CD14-positive monocyte (primary cell): ENCODE results near the gene MGME1. TPM values are rescaled to one million over a fixed set of nuclear protein-coding genes. Genes with fewer than 3 reads are reported as not detected.
A peak's percentile ranks its signal among the peaks of the same experiment; 100 is the strongest.

Source experiments
- DNase-seq, 3 donors: peaks; one replicate each; pipeline ENCODE4 v3.0.0-alpha.2; 2011 to 2022
- H2AFZ ChIP-seq: 2 replicates; pipeline ENCODE4 v1.6.0; 2012; ENCODE audit warnings: mild to moderate bottlenecking, low read depth, low read length, inconsistent platforms; ENCODE audit not compliant: insufficient read depth, poor library complexity, severe bottlenecking
- H3K27ac ChIP-seq, 2 donors: 1 replicate in 1 of 2; 2 replicates in 1 of 2; pipeline ENCODE4 v1.5.1; 2012 to 2013; ENCODE audit warnings: low read length in 2 of 2, control low read depth in 1 of 2, inconsistent platforms in 1 of 2, low read depth in 1 of 2, mild to moderate bottlenecking in 1 of 2
- H3K27me3 ChIP-seq, 2 donors: one replicate each; pipeline versions ENCODE4 v1.6.0 to v1.6.1; 2011 to 2013; ENCODE audit warnings: low read length in 2 of 2; ENCODE audit not compliant: control insufficient read depth in 2 of 2, insufficient read depth in 2 of 2
- H3K36me3 ChIP-seq, 2 donors: replicated peaks in 1 of 2; 1 replicate in 1 of 2; 2 replicates in 1 of 2; pipeline versions ENCODE4 v1.5.1 to v1.6.1; 2012 to 2013; ENCODE audit warnings: low read length in 2 of 2, control low read depth in 1 of 2, inconsistent platforms in 1 of 2, mild to moderate bottlenecking in 1 of 2; ENCODE audit not compliant: insufficient read depth in 2 of 2, control insufficient read depth in 1 of 2
- H3K4me1 ChIP-seq, 2 donors: 1 replicate in 1 of 2; 2 replicates in 1 of 2; pipeline versions ENCODE4 v1.5.1 to v1.6.1; 2012 to 2013; ENCODE audit warnings: low read length in 2 of 2, control low read depth in 1 of 2, inconsistent platforms in 1 of 2, mild to moderate bottlenecking in 1 of 2, moderate library complexity in 1 of 2; ENCODE audit not compliant: insufficient read depth in 2 of 2, control insufficient read depth in 1 of 2
- H3K4me2 ChIP-seq: replicated peaks from 2 replicates; pipeline ENCODE3; 2012; ENCODE audit warnings: low read length, moderate library complexity, mild to moderate bottlenecking; ENCODE audit not compliant: poor library complexity, severe bottlenecking; ENCODE audit errors: extremely low read depth
- H3K4me3 ChIP-seq, 3 experiments: fragments of 200-600 bp in 1 of 3; sonication (generic) in 1 of 3; replicated peaks in 1 of 3; 1 replicate in 2 of 3; 2 replicates in 1 of 3; pipeline ENCODE4 v1.5.1; 2011 to 2013; ENCODE audit warnings: low read length in 3 of 3, mild to moderate bottlenecking in 3 of 3, control low read depth in 2 of 3, low read depth in 2 of 3, inconsistent platforms in 1 of 3, moderate library complexity in 1 of 3
- H3K79me2 ChIP-seq: 2 replicates; pipeline ENCODE4 v1.6.0; 2012; ENCODE audit warnings: mild to moderate bottlenecking, control low read depth, inconsistent platforms, low read length, moderate library complexity; ENCODE audit not compliant: insufficient read depth
- H3K9ac ChIP-seq: 2 replicates; pipeline ENCODE4 v1.6.0; 2017; ENCODE audit warnings: low read length, mild to moderate bottlenecking; ENCODE audit not compliant: insufficient read depth, poor library complexity, severe bottlenecking
- H3K9me3 ChIP-seq, 2 donors: replicated peaks in 1 of 2; 1 replicate in 1 of 2; 2 replicates in 1 of 2; pipeline versions ENCODE4 v1.5.1 to v1.6.1; 2012 to 2013; ENCODE audit warnings: low read length in 2 of 2, control low read depth in 1 of 2; ENCODE audit not compliant: control insufficient read depth in 1 of 2, insufficient read depth in 1 of 2
- H4K20me1 ChIP-seq: 2 replicates; pipeline ENCODE4 v1.6.0; 2012; ENCODE audit warnings: mild to moderate bottlenecking, low read length, control low read depth, moderate library complexity; ENCODE audit not compliant: insufficient read depth
- H3K27ac Mint-ChIP-seq, 7 donors: one replicate each; pipeline ENCODE4 v1.8.0; 2020; ENCODE audit warnings: mild to moderate bottlenecking in 7 of 7, mixed read lengths in 7 of 7, moderate library complexity in 6 of 7, inconsistent platforms in 2 of 7
- H3K27me3 Mint-ChIP-seq, 3 donors: one replicate each; pipeline ENCODE4 v1.8.0; 2021 to 2022; ENCODE audit warnings: low read depth in 3 of 3, mild to moderate bottlenecking in 3 of 3, mixed read lengths in 3 of 3, moderate library complexity in 3 of 3, inconsistent platforms in 1 of 3
- H3K36me3 Mint-ChIP-seq, 2 donors: one replicate each; pipeline ENCODE4 v1.8.0; 2020; ENCODE audit warnings: mixed read lengths in 2 of 2, inconsistent platforms in 1 of 2, mild to moderate bottlenecking in 1 of 2
- H3K4me1 Mint-ChIP-seq: one replicate; pipeline ENCODE4 v1.8.0; 2020; ENCODE audit warnings: mild to moderate bottlenecking, mixed read lengths
- H3K4me3 Mint-ChIP-seq, 2 donors: one replicate each; pipeline ENCODE4 v1.8.0; 2020; ENCODE audit warnings: mild to moderate bottlenecking in 2 of 2, mixed read lengths in 2 of 2, moderate library complexity in 1 of 2
- H3K9me3 Mint-ChIP-seq, 7 donors: one replicate each; pipeline ENCODE4 v1.8.0; 2020 to 2022; ENCODE audit warnings: mixed read lengths in 7 of 7, mild to moderate bottlenecking in 6 of 7, moderate library complexity in 6 of 7, inconsistent platforms in 2 of 7
- WGBS: methylation state at CpG from one replicate; pipeline ENCODE4 v1.1.5; 2013; ENCODE audit warnings: missing lambda C conversion rate; ENCODE audit not compliant: insufficient coverage; 5-methylcytosine and 5-hydroxymethylcytosine counted together
- intact Hi-C, 2 donors: fragments of 100-400 bp; cut with micrococcal nuclease; formaldehyde crosslinking; loops; one replicate each; pipeline versions ENCODE4 v1.15.0 to v1.15.1; 2023
- polyA plus RNA-seq, 3 donors: library from polyadenylated mRNA; depleted of rRNA in 1 of 3; unstranded in 2 of 3; stranded (reverse) in 1 of 3; fragments of 300-500 nt in 2 of 3; fragments of >200 nt in 1 of 3; fragmentation: Illumina TruSeq in 2 of 3; gene quantifications; 1 replicate in 2 of 3; 2 replicates in 1 of 3; pipeline ENCODE4 v1.2.3, GENCODE V29; 2012 to 2021
- TF ChIP-seq, protein P1 (sequence below): fragments of 200-600 bp; IDR thresholded peaks from one replicate; pipeline ENCODE4 v1.8.0; 2022; ENCODE audit warnings: antibody characterized with exemption, mild to moderate bottlenecking

Gene MGME1
- polyA plus RNA-seq, 3 donors = 2.5 to 20.1 (median 13.4) TPM

DNA sequence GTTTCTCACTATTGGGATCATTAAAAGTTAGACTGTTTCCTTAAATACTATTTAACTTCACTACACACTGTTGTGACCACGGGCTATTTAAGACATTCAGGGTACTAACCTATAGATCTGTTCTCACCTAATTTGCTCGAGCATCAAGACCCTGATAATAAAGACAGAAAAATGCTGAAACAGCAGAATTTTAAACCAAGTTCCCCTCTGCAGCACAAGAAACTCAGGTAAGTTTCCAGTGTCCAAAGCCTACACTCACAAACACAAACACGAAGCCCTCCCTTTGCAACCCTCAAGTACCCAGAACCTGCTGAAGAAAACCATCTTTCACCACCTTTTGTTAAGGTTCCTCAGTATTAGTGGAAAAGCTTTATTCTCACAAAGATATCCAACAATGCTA is 4.2 kb upstream of the MGME1 start:
- no peak overlapping the region for H3K9ac ChIP-seq

DNA sequence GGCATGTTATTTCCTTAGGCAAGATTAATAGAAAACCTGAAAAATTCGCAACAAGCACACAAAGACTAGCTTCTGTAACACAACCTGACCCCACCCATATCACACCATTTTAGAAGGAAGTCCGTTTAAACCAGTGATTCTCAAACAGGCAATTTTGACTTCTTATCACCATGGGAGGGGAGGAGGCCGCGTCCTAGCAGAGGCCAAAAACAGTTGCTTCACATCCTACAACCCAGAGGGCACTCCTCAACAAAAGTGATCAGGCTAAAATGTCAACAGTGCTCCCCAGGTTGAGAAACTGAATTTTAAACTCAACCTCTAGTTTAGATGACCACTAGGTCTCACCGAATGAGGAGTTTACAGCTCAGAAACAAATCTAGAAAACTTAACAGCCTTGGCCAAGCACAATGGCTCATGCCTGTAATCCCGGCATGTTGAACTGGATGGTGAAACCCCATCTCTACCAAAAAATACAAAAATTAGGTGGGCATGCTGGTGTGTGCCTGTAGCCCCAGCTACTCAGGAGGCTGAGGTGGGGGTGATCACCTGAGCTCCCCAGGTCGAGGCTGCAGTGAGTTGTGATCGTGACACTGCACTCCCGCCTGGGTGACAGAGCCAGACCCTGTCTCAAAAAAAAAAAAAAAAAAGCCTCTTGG is 3.6 kb upstream of the MGME1 start:
- no CpG with 5 or more reads among the region's 9 CpGs for WGBS

More for the DNA sequence above, 4.2 kb upstream of the MGME1 start:
- peak overlapping the region; percentile 18 for H2AFZ ChIP-seq
- no peaks in the 10 kb centered on the region for H3K36me3 ChIP-seq
- Mint-ChIP-seq H3K4me3 (peak overlapping the region; percentile 88 to 92), H3K27ac (peak overlapping the region; percentile 96 to 98 (median 97)), H3K4me1 (peaks cover 75% of the 10 kb centered on the region), H3K9me3 (peaks cover 0 to 3% (median 0%) of the 10 kb centered on the region in 7 donors), H3K27me3 (no peaks in the 10 kb centered on the region), H3K36me3 (peaks cover 6 to 14% of the 10 kb centered on the region in 2 donors)
- no peaks in the 10 kb centered on the region for H3K9me3 ChIP-seq
- no peaks in the 10 kb centered on the region for H3K27me3 ChIP-seq
- intact Hi-C loops = loop anchor here (5.0 to 10.0 kb wide), 3 partner anchors 33 to 320 kb away; partner anchors contain the start of genes RRBP1 (in 2 of the 2) and ZNF133 (in 1 of the 2)
- H3K27ac ChIP-seq = peak overlapping the region; percentile 87 to 93
- H3K79me2 ChIP-seq = peaks cover 87% of the 10 kb centered on the region
- TF ChIP-seq, protein P1, sequence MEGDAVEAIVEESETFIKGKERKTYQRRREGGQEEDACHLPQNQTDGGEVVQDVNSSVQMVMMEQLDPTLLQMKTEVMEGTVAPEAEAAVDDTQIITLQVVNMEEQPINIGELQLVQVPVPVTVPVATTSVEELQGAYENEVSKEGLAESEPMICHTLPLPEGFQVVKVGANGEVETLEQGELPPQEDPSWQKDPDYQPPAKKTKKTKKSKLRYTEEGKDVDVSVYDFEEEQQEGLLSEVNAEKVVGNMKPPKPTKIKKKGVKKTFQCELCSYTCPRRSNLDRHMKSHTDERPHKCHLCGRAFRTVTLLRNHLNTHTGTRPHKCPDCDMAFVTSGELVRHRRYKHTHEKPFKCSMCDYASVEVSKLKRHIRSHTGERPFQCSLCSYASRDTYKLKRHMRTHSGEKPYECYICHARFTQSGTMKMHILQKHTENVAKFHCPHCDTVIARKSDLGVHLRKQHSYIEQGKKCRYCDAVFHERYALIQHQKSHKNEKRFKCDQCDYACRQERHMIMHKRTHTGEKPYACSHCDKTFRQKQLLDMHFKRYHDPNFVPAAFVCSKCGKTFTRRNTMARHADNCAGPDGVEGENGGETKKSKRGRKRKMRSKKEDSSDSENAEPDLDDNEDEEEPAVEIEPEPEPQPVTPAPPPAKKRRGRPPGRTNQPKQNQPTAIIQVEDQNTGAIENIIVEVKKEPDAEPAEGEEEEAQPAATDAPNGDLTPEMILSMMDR = no peak
- peak overlapping the region in 1 of 3 experiments; percentile 93 for H3K4me3 ChIP-seq
- H4K20me1 ChIP-seq = peaks cover 37% of the 10 kb centered on the region
- H3K4me1 ChIP-seq = peaks cover 74 to 84% of the 10 kb centered on the region in 2 donors
- DNase-seq = no peak
- WGBS = 88% methylated on average over 2 of the region's 3 CpGs
- H3K4me2 ChIP-seq = peak overlapping the region; percentile 96

More for the DNA sequence above, 3.6 kb upstream of the MGME1 start:
- Mint-ChIP-seq H3K27me3 (no peaks in the 10 kb centered on the region), H3K9me3 (peaks cover 0 to 3% (median 0%) of the 10 kb centered on the region in 7 donors), H3K4me1 (peaks cover 75% of the 10 kb centered on the region), H3K27ac (peak overlapping the region; percentile 96 to 98 (median 97)), H3K4me3 (peak overlapping the region; percentile 88 to 92), H3K36me3 (peaks cover 6 to 14% of the 10 kb centered on the region in 2 donors)
- peaks cover 72 to 89% of the 10 kb centered on the region in 2 donors for H3K4me1 ChIP-seq
- H3K36me3 ChIP-seq = no peaks in the 10 kb centered on the region
- peak; percentile 25 to 33 (median 29) for DNase-seq
- TF ChIP-seq, protein P1 = no peak
- peaks cover 32% of the 10 kb centered on the region for H4K20me1 ChIP-seq
- no peaks in the 10 kb centered on the region for H3K27me3 ChIP-seq
- peak overlapping the region; percentile 90 for H3K9ac ChIP-seq
- peak overlapping the region; percentile 87 to 93 for H3K27ac ChIP-seq
- peak overlapping the region in 2 of 3 experiments; percentile 83 to 93 for H3K4me3 ChIP-seq
- no peaks in the 10 kb centered on the region for H3K9me3 ChIP-seq
- intact Hi-C loops = loop anchor here (5.0 to 10.0 kb wide), 2 partner anchors 283 to 320 kb away; partner anchors contain the start of genes RRBP1 (in 2 of the 2) and ZNF133 (in 1 of the 2)
- peak overlapping the region; percentile 96 for H3K4me2 ChIP-seq
- peaks cover 84% of the 10 kb centered on the region for H3K79me2 ChIP-seq
- peak overlapping the region; percentile 18 for H2AFZ ChIP-seq
